Heart right ventricle (tissue), 16 donors: ENCODE measurements around the gene SLC7A9. TPM values are rescaled to one million over a fixed set of nuclear protein-coding genes. Genes with fewer than 3 reads are reported as not detected.

ENCODE experiments used
- ATAC-seq, 8 donors: fragments of 200-7000 bp; cut with Tn5 transposase; one replicate each; pipeline ENCODE4 v1.9.1; 2020; ENCODE audit warnings: mild to moderate bottlenecking in 8 of 8, moderate library complexity in 8 of 8, moderate number of reproducible peaks in 1 of 8
- DNase-seq, 2 donors: peaks; one replicate each; pipeline ENCODE4 v3.0.0-alpha.2; 2020
- H3K27ac ChIP-seq, 10 donors: fragments of 200-600 bp; sonication (generic) in 2 of 10; one replicate each; pipeline versions ENCODE4 v1.5.0 to v1.8.0; 2020 to 2022; ENCODE audit warnings: mild to moderate bottlenecking in 3 of 10
- H3K27me3 ChIP-seq, 7 donors: fragments of 200-600 bp; one replicate each; pipeline ENCODE4 v1.8.0; 2021 to 2022; ENCODE audit warnings: mild to moderate bottlenecking in 2 of 7
- H3K36me3 ChIP-seq, 9 donors: fragments of 200-600 bp; sonication (generic) in 1 of 9; one replicate each; pipeline versions ENCODE4 v1.5.0 to v1.8.0; 2020 to 2022; ENCODE audit warnings: mild to moderate bottlenecking in 2 of 9
- H3K4me1 ChIP-seq, 9 donors: fragments of 200-600 bp; sonication (generic) in 1 of 9; one replicate each; pipeline versions ENCODE4 v1.5.0 to v1.8.0; 2020 to 2022; ENCODE audit warnings: mild to moderate bottlenecking in 4 of 9
- H3K4me3 ChIP-seq, 10 donors: fragments of 200-600 bp; sonication (generic) in 2 of 10; one replicate each; pipeline versions ENCODE4 v1.5.0 to v1.8.0; 2020 to 2022; ENCODE audit warnings: mild to moderate bottlenecking in 7 of 10, moderate library complexity in 2 of 10
- H3K9me3 ChIP-seq, 11 donors: fragments of 200-600 bp in 10 of 11; sonication (generic) in 2 of 11; one replicate each; pipeline versions ENCODE4 v1.5.0 to v1.8.0; 2013 to 2022; ENCODE audit warnings: mild to moderate bottlenecking in 2 of 11, control low read depth in 1 of 11, moderate library complexity in 1 of 11
- WGBS, 2 donors: extraction: QIAGEN DNeasy Blood & Tissue Kit; methylation state at CpG; one replicate each; pipeline ENCODE4 v1.1.7; 2013; ENCODE audit warnings: inconsistent platforms in 1 of 2; 5-methylcytosine and 5-hydroxymethylcytosine counted together
- intact Hi-C, 10 donors: fragments of 100-400 bp; cut with DNase I; formaldehyde crosslinking; loops; one replicate each; pipeline versions ENCODE4 v1.11.1 to v1.14.2; 2022
- polyA plus RNA-seq, 2 donors: library from polyadenylated mRNA; stranded (reverse); fragments of 200-250 nt; gene quantifications; one replicate each; pipeline ENCODE4 v1.2.3, GENCODE V29; 2013
- total RNA-seq, 10 donors: library from RNA; stranded (reverse); fragmentation: NEBNext Ultra II Directional in 3 of 10; extraction: Animal tissue kit (Norgen Biotek cat#: 25700) in 3 of 10; gene quantifications; one replicate each; pipeline versions ENCODE4 v1.2.1 to v1.2.4, GENCODE V29; 2021 to 2023
- TF ChIP-seq, protein P1 (sequence below), 9 donors: fragments of 200-600 bp; sonication (generic) in 2 of 9; IDR thresholded peaks; one replicate each; pipeline versions ENCODE4 v1.5.0 to v1.8.0; 2021 to 2022; ENCODE audit warnings: antibody characterized with exemption in 9 of 9, mild to moderate bottlenecking in 5 of 9, moderate library complexity in 1 of 9
- donor health status: Arrhythmogenic right ventricular cardiomyopathy.
- donor health status: ischemic (EF 13 %, LVEDD 7.1; RV severe dilation, severe dysfunction).
- donor health status: healthy with polysubstance abuse.
- donor health status: DM: no; HTN: yes; CAD: no.
- donor health status: DM: no; HTN: no; CAD: no.
- donor health status: ischemic (EF 25% LVEDD 6.9; RV normal size, moderate dysfunction).
- donor health status: ischemic (EF 25% LVEDD 5.7; RV mildly dilated, moderate dysfunction).
- donor health status: healthy.
- donor health status: DM: yes; HTN: yes; CAD: no.
- donor health status: Ischemic cardiomyopathy.
- donor health status: ischemic (EF 35%, LVEDD 5.7; RV mildly dilated, moderate dysfunction).
- donor health status: nonischemic (EF 11% LVEDD 7.7; RV severe dilation, severe dysfunction).
- donor health status: DM: yes; HTN: yes; CAD: no.
- donor health status: PGD.
- donor health status: ischemic (EF 29% LVEDD 5.4; RV normal size, mild dysfunction).
- donor health status: nonischemic (EF 23%, LVEDD 6.1; RV moderate dilation, normal function).

SLC7A9 gene
- total and polyA plus RNA-seq, 12 donors: 0.12 to 0.24 TPM; not detected in 10

DNA sequence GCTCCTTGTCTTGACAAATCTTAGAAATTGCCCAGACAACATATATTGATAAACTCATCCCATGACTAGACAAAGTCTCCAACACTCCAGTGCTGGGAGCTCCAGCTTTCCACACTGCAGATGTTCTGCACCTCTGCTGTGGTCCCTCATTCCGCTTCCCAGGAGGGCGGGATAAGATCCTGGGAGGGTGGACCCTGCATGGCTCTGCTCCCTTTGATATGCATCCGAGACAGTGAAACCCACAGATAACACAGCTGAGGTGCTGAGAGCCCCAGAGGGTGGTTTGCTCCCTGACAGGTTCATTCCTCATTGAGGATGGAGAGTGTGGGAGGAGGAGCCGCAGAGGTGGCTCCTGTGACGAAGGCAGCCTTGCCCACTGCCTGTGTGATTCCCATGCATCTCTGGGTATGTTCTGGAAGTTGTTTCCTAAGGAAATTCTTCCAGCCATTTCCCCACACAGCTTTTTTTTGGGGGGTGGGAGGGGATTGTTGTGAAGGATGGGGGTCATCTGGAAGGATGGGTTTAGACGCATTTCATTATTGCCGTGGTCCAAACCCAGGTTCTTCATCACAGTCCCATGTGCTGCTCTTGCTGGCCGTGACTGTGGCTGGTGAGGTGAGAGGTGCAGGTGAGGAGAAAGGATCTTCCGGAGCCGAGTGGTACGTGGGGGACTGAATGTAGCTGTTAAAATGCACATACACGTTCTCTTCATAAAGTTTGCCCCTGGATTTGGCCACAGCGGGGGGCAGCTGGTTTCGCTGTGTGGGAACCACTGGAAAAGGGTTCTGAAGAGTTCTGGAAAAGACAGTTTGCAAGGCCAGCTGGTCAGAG is 46.4 kb downstream of the SLC7A9 start:
- Histone ChIP-seq H3K36me3 (no peaks in the 10 kb centered on the region), H3K4me1 (no peaks in the 10 kb centered on the region), H3K9me3 (no peaks in the 10 kb centered on the region), H3K27ac (no peak overlapping the region), H3K4me3 (no peak overlapping the region), H3K27me3 (peaks cover 0 to 49% (median 25%) of the 10 kb centered on the region in 7 donors)
- intact Hi-C loops: no loop called here
- WGBS, 2 donors: 73 to 76% methylated on average over 14 of the region's 14 CpGs
- ATAC-seq (no peak), DNase-seq (no peak)
- TF ChIP-seq, protein P1, sequence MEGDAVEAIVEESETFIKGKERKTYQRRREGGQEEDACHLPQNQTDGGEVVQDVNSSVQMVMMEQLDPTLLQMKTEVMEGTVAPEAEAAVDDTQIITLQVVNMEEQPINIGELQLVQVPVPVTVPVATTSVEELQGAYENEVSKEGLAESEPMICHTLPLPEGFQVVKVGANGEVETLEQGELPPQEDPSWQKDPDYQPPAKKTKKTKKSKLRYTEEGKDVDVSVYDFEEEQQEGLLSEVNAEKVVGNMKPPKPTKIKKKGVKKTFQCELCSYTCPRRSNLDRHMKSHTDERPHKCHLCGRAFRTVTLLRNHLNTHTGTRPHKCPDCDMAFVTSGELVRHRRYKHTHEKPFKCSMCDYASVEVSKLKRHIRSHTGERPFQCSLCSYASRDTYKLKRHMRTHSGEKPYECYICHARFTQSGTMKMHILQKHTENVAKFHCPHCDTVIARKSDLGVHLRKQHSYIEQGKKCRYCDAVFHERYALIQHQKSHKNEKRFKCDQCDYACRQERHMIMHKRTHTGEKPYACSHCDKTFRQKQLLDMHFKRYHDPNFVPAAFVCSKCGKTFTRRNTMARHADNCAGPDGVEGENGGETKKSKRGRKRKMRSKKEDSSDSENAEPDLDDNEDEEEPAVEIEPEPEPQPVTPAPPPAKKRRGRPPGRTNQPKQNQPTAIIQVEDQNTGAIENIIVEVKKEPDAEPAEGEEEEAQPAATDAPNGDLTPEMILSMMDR (IDR thresholded peaks at IDR 0.05): no peak

DNA sequence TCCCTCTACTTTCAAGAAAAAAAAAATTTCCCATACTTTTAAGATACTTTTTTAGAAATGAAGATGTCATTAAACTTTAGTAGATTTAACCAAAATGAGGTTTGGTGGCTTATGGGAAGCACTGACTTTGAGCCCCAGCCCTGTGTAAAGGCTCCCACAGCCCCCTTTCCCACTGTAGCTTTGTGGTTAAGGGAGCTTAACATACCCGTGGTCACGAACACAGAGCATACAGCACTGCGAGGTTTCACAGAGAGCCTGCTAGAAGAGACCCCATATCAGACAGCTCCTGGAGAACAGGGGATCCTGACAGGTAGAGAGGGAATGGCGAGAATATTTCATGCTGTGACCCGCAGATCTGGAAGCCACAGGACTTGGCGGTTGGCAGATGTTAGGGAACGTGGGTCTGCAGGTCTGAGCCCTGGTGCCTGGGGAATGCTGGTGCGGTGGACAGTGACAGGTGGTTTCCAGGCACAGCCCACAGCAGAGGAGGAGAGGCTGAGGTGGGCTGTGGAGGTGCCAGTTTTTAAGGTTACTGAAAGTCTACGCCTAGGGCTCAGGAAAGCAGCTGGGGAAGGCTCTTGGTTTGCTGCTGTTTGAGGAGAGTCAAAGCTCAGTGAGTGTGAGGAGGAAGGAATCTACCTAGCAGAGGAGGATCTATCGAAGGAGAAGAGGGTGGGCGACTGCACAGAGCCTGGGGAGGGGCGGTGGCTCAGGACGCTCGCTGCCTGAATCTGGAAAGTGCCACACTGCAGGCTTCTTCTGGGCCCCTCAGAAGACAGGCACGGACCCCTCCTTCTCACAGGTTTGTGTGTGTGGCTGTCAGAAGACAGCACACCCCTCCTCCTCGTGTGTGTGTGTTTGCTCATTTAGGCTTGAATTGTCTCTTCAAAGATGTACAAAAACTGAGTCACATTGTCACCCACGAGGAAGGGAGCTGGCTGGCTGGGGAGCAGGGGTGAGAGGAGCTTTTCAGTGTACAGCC is 49.9 kb downstream of the SLC7A9 start:
- WGBS, 2 donors: 59 to 62% methylated on average over 17 of the region's 17 CpGs
- TF ChIP-seq, protein P1 (IDR thresholded peaks at IDR 0.05): no peak

DNA sequence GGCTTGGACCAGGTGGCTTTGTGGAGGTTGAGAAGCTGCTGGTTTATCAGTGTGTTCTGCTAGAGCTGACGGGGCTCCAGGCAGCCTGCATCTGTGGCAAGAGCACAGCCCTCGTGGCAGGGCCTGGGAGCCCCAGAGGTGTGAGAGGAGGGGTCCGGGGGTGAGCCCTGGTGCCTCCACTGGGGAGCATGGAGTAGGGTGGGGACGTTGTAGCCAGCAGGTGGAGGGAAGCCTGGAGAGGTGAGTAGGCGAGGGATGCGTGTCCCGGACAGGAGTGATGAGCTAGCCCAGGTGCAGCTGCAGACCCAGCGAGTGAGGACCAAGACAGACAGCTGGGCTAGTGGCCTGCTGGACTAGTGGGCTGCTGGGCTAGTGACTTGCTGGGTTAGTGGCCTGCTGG is 51.0 kb downstream of the SLC7A9 start:
- H3K4me3 ChIP-seq: no peak overlapping the region
- DNase-seq: no peak
- peaks cover 0 to 41% (median 22%) of the 10 kb centered on the region in 7 donors for H3K27me3 ChIP-seq
- ATAC-seq: no peak
- no peaks in the 10 kb centered on the region for H3K9me3 ChIP-seq
- WGBS, 2 donors: 81 to 87% methylated on average over 8 of the region's 8 CpGs
- intact Hi-C loops: no loop called here
- no peaks in the 10 kb centered on the region for H3K4me1 ChIP-seq
- H3K27ac ChIP-seq: no peak overlapping the region
- TF ChIP-seq, protein P1 (IDR thresholded peaks at IDR 0.05): no peak
- H3K36me3 ChIP-seq: no peaks in the 10 kb centered on the region

More for the DNA sequence above, 49.9 kb downstream of the SLC7A9 start:
- no peaks in the 10 kb centered on the region for H3K4me1 ChIP-seq
- intact Hi-C loops: no loop called here
- DNase-seq (no peak), ATAC-seq (no peak)
- peaks cover 0 to 47% (median 28%) of the 10 kb centered on the region in 7 donors for H3K27me3 ChIP-seq
- no peaks in the 10 kb centered on the region for H3K9me3 ChIP-seq
- H3K27ac ChIP-seq: no peak overlapping the region
- H3K4me3 ChIP-seq: no peak overlapping the region
- no peaks in the 10 kb centered on the region for H3K36me3 ChIP-seq
